PC-9 (cell line): ENCODE data around the gene ASTN2. TPM values are rescaled to one million over a fixed set of nuclear protein-coding genes. Genes with fewer than 3 reads are reported as not detected.

ENCODE experiments used
- BruUV-seq: library from RNA; stranded (reverse); fragments of 400-500 nt; replicated peaks from 2 replicates; lab custom pipeline; 2021; lab: Mats Ljungman, UMichigan
- CTCF ChIA-PET: fragments of 300-600 bp; sonication (Branson Sonifier 250); formaldehyde crosslinking; loops from one replicate; lab custom pipeline; 2022; ENCODE audit warnings: antibody characterized with exemption; lab: Charles Lee
- POLR2A ChIA-PET: fragments of 300-600 bp; sonication (Branson Sonifier 250); formaldehyde crosslinking; loops from one replicate; lab custom pipeline; 2022; ENCODE audit warnings: antibody characterized with exemption; ENCODE audit not compliant: unreplicated experiment; lab: Charles Lee
- DNase-seq, 2 experiments: peaks; one replicate each; pipeline versions ENCODE4 v3.0.0 to v3.0.0-alpha.2; 2015 to 2022; ENCODE audit warnings: mixed read lengths in 1 of 2
- H2AFZ ChIP-seq: fragments of 200-600 bp; sonication (generic); 2 replicates; pipeline ENCODE4 v1.8.1; 2017; ENCODE audit warnings: antibody characterized with exemption
- H3F3A ChIP-seq: fragments of 200-600 bp; sonication (generic); 2 replicates; pipeline ENCODE4 v1.8.1; 2017; ENCODE audit warnings: antibody characterized with exemption, mild to moderate bottlenecking, low read depth; ENCODE audit not compliant: insufficient read depth
- H3K27ac ChIP-seq: fragments of 200-600 bp; sonication (generic); 2 replicates; pipeline ENCODE4 v1.6.1; 2016; ENCODE audit warnings: mixed run types
- H3K27me3 ChIP-seq: fragments of 200-600 bp; sonication (generic); 2 replicates; pipeline ENCODE4 v1.6.1; 2016; ENCODE audit warnings: low read depth, mixed run types; ENCODE audit not compliant: insufficient read depth
- H3K36me3 ChIP-seq: fragments of 200-600 bp; sonication (generic); 2 replicates; pipeline ENCODE4 v1.6.1; 2016; ENCODE audit warnings: low read depth, mixed run types
- H3K4me1 ChIP-seq: fragments of 200-600 bp; sonication (generic); replicated peaks from 2 replicates; pipeline ENCODE4 v1.6.1; 2016; ENCODE audit warnings: mixed run types; ENCODE audit not compliant: insufficient read depth
- H3K4me2 ChIP-seq: fragments of 200-600 bp; sonication (generic); 2 replicates; pipeline ENCODE4 v1.6.1; 2017; ENCODE audit warnings: mixed run types
- H3K4me3 ChIP-seq: fragments of 200-600 bp; sonication (generic); 2 replicates; pipeline ENCODE4 v1.6.1; 2016; ENCODE audit warnings: mixed run types
- H3K79me2 ChIP-seq: fragments of 200-600 bp; sonication (generic); 2 replicates; pipeline ENCODE4 v1.6.1; 2017; ENCODE audit warnings: low read depth, mixed run types
- H3K9me2 ChIP-seq: fragments of 200-600 bp; sonication (generic); 2 replicates; pipeline ENCODE4 v1.8.1; 2017; ENCODE audit warnings: mild to moderate bottlenecking; ENCODE audit not compliant: insufficient read depth
- H3K9me3 ChIP-seq: fragments of 200-600 bp; sonication (generic); 2 replicates; pipeline ENCODE4 v1.8.1; 2016; ENCODE audit warnings: low read depth; ENCODE audit not compliant: insufficient read depth
- H4K20me1 ChIP-seq: fragments of 200-600 bp; sonication (generic); 2 replicates; pipeline ENCODE4 v1.8.1; 2017; ENCODE audit not compliant: insufficient read depth
- EZH2 ChIP-seq: fragments of 200-600 bp; sonication (generic); IDR thresholded peaks from 2 replicates; pipeline ENCODE4 v1.8.0; 2017; ENCODE audit warnings: antibody characterized with exemption, low read depth
- intact Hi-C: fragments of 100-400 bp; cut with micrococcal nuclease; formaldehyde crosslinking; loops from one replicate; pipeline ENCODE4 v1.10.0; 2022; ENCODE audit not compliant: unreplicated experiment
- total RNA-seq: library from RNA; stranded (reverse); gene quantifications from 2 replicates; pipeline ENCODE4 v1.2.3, GENCODE V29; 2021
- TF ChIP-seq, protein P1 (sequence below): fragments of 200-600 bp; sonication (generic); conservative IDR thresholded peaks from 2 replicates; pipeline ENCODE4 v1.6.1; 2017; ENCODE audit warnings: mixed run types, antibody characterized with exemption, mild to moderate bottlenecking, moderate library complexity

Gene ASTN2
- total RNA-seq, 1 experiment from 2014 or later: 6.2 TPM

- no peak for DNase-seq
- no peaks in the 10 kb centered on the region for H3K79me2 ChIP-seq
- intact Hi-C loops: no loop called here
- no TSS peak for BruUV-seq
- POLR2A ChIA-PET: no interaction called here
- H3K27me3 ChIP-seq: no peaks in the 10 kb centered on the region
- H3K4me3 ChIP-seq: no peak overlapping the region
- no peaks in the 10 kb centered on the region for H3F3A ChIP-seq
- H3K36me3 ChIP-seq: no peaks in the 10 kb centered on the region
- no peak overlapping the region for H3K27ac ChIP-seq
- no peak for TF ChIP-seq EZH2
- TF ChIP-seq, protein P1, sequence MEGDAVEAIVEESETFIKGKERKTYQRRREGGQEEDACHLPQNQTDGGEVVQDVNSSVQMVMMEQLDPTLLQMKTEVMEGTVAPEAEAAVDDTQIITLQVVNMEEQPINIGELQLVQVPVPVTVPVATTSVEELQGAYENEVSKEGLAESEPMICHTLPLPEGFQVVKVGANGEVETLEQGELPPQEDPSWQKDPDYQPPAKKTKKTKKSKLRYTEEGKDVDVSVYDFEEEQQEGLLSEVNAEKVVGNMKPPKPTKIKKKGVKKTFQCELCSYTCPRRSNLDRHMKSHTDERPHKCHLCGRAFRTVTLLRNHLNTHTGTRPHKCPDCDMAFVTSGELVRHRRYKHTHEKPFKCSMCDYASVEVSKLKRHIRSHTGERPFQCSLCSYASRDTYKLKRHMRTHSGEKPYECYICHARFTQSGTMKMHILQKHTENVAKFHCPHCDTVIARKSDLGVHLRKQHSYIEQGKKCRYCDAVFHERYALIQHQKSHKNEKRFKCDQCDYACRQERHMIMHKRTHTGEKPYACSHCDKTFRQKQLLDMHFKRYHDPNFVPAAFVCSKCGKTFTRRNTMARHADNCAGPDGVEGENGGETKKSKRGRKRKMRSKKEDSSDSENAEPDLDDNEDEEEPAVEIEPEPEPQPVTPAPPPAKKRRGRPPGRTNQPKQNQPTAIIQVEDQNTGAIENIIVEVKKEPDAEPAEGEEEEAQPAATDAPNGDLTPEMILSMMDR: no peak
- no peaks in the 10 kb centered on the region for H3K9me2 ChIP-seq
- H3K4me1 ChIP-seq: no peaks in the 10 kb centered on the region
- CTCF ChIA-PET: no interaction called here
- H2AFZ ChIP-seq: no peak overlapping the region
- no peak overlapping the region for H3K4me2 ChIP-seq
- no peaks in the 10 kb centered on the region for H4K20me1 ChIP-seq
- H3K9me3 ChIP-seq: no peaks in the 10 kb centered on the region
Measured at GRCh38 chr9:116713271-116713670, 701.6 kb downstream of the ASTN2 start.

- ChIA-PET CTCF (no interaction called here), POLR2A (no interaction called here)
- intact Hi-C loops: no loop called here
- H3K27me3 ChIP-seq: no peaks in the 10 kb centered on the region
- H3K4me2 ChIP-seq: no peak overlapping the region
- no peaks in the 10 kb centered on the region for H3K9me2 ChIP-seq
- no peaks in the 10 kb centered on the region for H3K4me1 ChIP-seq
- no peaks in the 10 kb centered on the region for H3F3A ChIP-seq
- no peak for DNase-seq
- H3K9me3 ChIP-seq: no peaks in the 10 kb centered on the region
- H4K20me1 ChIP-seq: no peaks in the 10 kb centered on the region
- H3K4me3 ChIP-seq: no peak overlapping the region
- BruUV-seq: no TSS peak
- no peak overlapping the region for H2AFZ ChIP-seq
- no peak for TF ChIP-seq EZH2
- TF ChIP-seq, protein P1: no peak
- H3K36me3 ChIP-seq: no peaks in the 10 kb centered on the region
- no peaks in the 10 kb centered on the region for H3K79me2 ChIP-seq
- H3K27ac ChIP-seq: no peak overlapping the region
Measured at GRCh38 chr9:116712781-116713180, 702.1 kb downstream of the ASTN2 start.

DNA sequence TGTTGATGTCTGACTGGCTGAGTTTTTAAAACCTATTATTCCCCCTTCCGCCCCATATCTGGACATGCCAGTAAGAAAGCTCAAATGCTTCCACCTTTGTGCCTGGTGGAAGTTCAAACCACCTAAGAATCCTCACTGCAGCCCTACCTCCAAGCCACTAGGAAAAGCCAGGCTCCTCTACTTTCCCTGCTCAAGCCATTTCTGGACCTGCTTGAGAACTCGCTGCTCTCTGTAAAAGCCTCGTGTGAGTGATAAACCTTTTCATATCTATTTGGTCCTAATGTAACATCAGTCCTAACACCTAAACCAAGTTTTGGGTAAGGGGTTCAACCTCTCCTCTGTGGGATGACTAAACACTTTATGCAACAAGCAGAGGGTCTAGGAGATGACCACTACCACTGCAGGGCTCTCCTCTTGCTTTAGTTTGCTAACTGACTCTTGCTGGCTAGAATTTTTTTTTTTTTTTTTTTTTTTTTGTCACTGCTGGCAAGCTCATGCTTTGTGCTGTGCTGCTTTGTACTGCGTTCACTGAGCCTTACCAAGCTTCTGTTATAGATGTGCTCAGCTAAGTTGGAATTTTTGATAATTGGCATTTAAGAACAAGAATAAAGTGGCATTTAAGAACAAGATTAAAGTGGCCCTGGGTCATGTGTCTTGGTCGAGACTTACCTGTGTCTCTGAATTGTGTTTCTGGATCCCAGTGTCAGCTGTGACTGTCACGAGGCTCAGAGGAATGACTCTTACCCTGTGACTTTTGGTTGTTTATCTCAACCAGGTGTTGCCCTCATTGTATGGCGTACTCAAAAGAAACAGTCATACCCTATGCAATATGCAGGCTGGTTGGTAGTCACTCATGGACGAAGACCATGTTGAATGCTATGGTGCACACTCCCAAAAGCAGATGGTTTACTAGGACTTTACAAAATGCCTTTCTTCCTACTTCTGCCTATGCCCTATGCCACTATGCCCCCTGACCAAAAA is 708.3 kb downstream of the ASTN2 start:
- Histone ChIP-seq H3K27ac (no peak overlapping the region), H3K9me3 (no peaks in the 10 kb centered on the region), H2AFZ (no peak overlapping the region), H3K27me3 (no peaks in the 10 kb centered on the region), H3F3A (peaks cover 10% of the 10 kb centered on the region; the same call in 1 of the 2 replicates), H3K79me2 (peaks cover 6% of the 10 kb centered on the region; the same call in 1 of the 2 replicates), H3K9me2 (no peaks in the 10 kb centered on the region), H3K4me3 (no peak overlapping the region), H4K20me1 (peaks cover 4% of the 10 kb centered on the region; the same call in 1 of the 2 replicates), H3K36me3 (0 out of 2 replicates have a peak, but pooled peaks cover 6% of the 10 kb centered on the region), H3K4me2 (no peak overlapping the region), H3K4me1 (peaks cover 11% of the 10 kb centered on the region)
- no TSS peak for BruUV-seq
- CTCF ChIA-PET: no interaction called here
- TF ChIP-seq, protein P1: no peak
- no peak for TF ChIP-seq EZH2
- intact Hi-C loops: no loop called here
- POLR2A ChIA-PET: no interaction called here
- DNase-seq: no peak
